Natural killer cell treated with Interleukin-12 subunit alpha and Interleukin-12 subunit beta and Interleukin-15 and Interleukin-18, amount 100 ng/mL, for 72 hours (primary cell): ENCODE results near the gene SLC28A1. TPM values are rescaled to one million over a fixed set of nuclear protein-coding genes. Genes with fewer than 3 reads are reported as not detected.

Source experiments
- ATAC-seq, 2 donors: fragments of 150-1000 bp; cut with Tn5 transposase in 1 of 2; sonication (Bioruptor Pico), chemical (Tn5 transposase) in 1 of 2; 2 replicates each; pipeline ENCODE4 v1.10.0; 2021
- DNase-seq: peaks from one replicate; pipeline ENCODE4 v3.0.0; 2022; ENCODE audit warnings: low spot score
- H3K27ac Mint-ChIP-seq, 2 donors: 1 replicate in 1 of 2; 2 replicates in 1 of 2; pipeline ENCODE4 v1.8.0; 2022; ENCODE audit warnings: mixed read lengths in 2 of 2, mild to moderate bottlenecking in 1 of 2, moderate library complexity in 1 of 2
- H3K27me3 Mint-ChIP-seq, 2 donors: 1 replicate in 1 of 2; 2 replicates in 1 of 2; pipeline ENCODE4 v1.8.0; 2022; ENCODE audit warnings: mixed read lengths in 2 of 2
- H3K36me3 Mint-ChIP-seq: one replicate; pipeline ENCODE4 v1.8.0; 2022; ENCODE audit warnings: mixed read lengths
- H3K4me1 Mint-ChIP-seq, 2 donors: 1 replicate in 1 of 2; 2 replicates in 1 of 2; pipeline ENCODE4 v1.8.0; 2022; ENCODE audit warnings: low read depth in 2 of 2, mixed read lengths in 2 of 2, mild to moderate bottlenecking in 1 of 2
- H3K4me3 Mint-ChIP-seq: one replicate; pipeline ENCODE4 v1.8.0; 2022; ENCODE audit warnings: mixed read lengths
- H3K9me3 Mint-ChIP-seq: 2 replicates; pipeline ENCODE4 v1.8.0; 2022; ENCODE audit warnings: mixed read lengths
- total RNA-seq, 2 donors: library from RNA; stranded (reverse); gene quantifications; one replicate each; pipeline ENCODE4 v1.2.3, GENCODE V29; 2022

The SLC28A1 gene
- total RNA-seq, 2 donors from 2014 or later, result not detected

DNA sequence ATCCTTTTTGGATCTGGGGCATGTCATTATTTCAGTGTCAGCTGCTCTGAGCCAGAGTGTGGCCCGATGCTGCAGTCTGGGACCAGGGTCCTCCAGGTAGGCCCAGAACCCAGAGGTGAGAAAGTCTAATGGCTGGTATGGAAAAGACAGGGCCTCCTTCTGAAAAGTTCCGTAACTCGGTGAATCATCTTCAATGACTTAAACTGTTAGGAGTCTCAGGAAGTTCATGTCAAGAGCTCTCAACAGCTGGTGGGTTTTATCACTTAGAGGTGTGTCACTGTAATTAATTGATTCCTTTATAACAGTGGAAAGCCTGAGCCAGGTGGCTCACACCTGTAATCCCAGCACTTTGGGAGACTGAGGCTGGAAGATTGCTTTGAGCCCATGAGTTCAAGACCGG lies 68.7 kb downstream of the SLC28A1 start:
- H3K36me3 Mint-ChIP-seq, result no peaks in the 10 kb centered on the region
- ATAC-seq (no peak), DNase-seq (no peak)
- no peak overlapping the region for H3K4me3 Mint-ChIP-seq
- peaks cover 16 to 31% of the 10 kb centered on the region in 2 donors for H3K27me3 Mint-ChIP-seq
- H3K9me3 Mint-ChIP-seq, result no peaks in the 10 kb centered on the region
- peaks cover 0 to 4% of the 10 kb centered on the region in 2 donors for H3K4me1 Mint-ChIP-seq
- H3K27ac Mint-ChIP-seq, result no peak overlapping the region

DNA sequence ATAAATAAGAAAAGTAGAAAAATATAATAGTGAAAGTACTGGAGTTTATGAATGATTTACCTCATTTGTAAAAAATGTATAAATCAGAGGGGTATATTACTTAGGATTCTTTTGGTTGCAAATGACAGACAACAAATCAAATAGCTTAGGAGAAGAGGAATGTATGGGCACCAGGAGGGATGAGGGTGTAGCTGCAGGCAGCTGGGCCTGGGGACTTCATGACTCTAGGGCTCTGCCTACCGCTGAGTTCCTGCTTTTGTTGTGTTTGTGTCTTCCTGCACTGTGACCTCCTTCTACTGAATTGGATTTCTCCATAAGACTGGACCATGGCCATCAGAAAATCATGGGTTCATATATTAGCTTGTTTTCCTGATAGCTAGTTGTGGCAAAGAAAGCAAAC lies 69.3 kb downstream of the SLC28A1 start:
- Mint-ChIP-seq H3K27ac (no peak overlapping the region), H3K4me1 (peaks cover 0 to 4% of the 10 kb centered on the region in 2 donors), H3K36me3 (no peaks in the 10 kb centered on the region), H3K27me3 (peaks cover 16 to 29% of the 10 kb centered on the region in 2 donors), H3K4me3 (no peak overlapping the region), H3K9me3 (no peaks in the 10 kb centered on the region)
- DNase-seq (no peak), ATAC-seq (no peak)

DNA sequence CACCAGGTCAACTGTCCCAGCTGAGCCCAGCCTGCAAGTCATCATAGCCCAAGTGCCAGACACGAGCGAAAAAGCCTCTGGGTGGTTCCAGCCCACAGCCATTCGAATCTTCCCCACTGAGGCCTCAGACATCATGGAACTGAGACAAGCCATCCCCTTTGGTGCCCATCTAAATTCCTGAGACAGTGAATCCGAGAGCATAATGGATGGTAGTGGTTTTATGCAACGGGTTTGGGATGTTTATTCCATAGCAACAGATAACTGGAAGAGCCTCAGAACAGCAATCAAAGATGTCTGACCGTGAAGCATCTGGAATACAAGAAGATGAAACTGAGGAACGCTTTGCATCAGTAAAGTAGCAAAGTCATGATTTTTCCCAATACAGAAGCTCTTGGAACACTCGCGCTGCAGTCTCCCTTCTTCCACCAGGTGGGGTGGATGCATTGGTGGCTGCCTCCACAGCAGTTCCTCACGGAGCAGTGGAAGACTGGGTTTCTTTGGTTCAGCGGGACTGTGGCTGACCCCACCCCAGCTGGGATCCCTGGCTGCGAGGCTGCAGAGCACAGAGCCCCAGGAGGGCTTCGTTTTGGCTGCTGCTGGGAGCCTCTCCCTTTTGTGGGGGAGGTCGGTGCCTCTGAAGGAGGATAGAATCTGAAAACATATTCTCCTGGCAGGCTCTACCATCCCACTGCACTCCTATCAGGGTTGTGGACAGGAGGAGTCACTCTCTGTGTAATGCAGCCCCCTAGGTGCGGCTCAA lies 70.8 kb downstream of the SLC28A1 start:
- DNase-seq (no peak), ATAC-seq (no peak)
- H3K4me3 Mint-ChIP-seq, result no peak overlapping the region
- H3K27ac Mint-ChIP-seq, result no peak overlapping the region
- H3K4me1 Mint-ChIP-seq, result peaks cover 4 to 5% of the 10 kb centered on the region in 2 donors
- no peaks in the 10 kb centered on the region for H3K9me3 Mint-ChIP-seq
- H3K27me3 Mint-ChIP-seq, result peaks cover 16 to 30% of the 10 kb centered on the region in 2 donors
- H3K36me3 Mint-ChIP-seq, result no peaks in the 10 kb centered on the region

DNA sequence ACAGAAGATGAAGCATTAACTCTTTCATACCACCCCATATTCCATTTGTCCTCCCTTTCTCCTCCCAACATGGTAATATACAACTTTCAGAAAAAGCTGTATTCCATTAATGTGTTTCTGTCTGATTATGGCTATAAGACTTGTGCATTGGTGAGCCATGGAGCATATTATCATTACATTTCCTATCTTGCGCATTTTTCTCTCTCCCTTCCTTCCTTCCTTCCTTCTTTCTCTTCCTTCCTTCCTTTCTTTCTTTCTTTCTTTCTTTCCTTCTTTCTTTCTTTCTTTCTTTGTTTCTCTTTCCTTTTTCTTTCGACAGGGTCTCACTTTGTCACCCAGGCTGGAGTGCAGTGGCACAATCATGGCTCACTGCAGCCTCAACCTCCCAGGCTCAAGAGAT lies 71.7 kb downstream of the SLC28A1 start:
- Mint-ChIP-seq H3K4me3 (no peak overlapping the region), H3K9me3 (no peaks in the 10 kb centered on the region), H3K27me3 (peaks cover 14 to 30% of the 10 kb centered on the region in 2 donors), H3K4me1 (peaks cover 4 to 5% of the 10 kb centered on the region in 2 donors), H3K36me3 (no peaks in the 10 kb centered on the region), H3K27ac (no peak overlapping the region)
- DNase-seq (no peak), ATAC-seq (no peak)

DNA sequence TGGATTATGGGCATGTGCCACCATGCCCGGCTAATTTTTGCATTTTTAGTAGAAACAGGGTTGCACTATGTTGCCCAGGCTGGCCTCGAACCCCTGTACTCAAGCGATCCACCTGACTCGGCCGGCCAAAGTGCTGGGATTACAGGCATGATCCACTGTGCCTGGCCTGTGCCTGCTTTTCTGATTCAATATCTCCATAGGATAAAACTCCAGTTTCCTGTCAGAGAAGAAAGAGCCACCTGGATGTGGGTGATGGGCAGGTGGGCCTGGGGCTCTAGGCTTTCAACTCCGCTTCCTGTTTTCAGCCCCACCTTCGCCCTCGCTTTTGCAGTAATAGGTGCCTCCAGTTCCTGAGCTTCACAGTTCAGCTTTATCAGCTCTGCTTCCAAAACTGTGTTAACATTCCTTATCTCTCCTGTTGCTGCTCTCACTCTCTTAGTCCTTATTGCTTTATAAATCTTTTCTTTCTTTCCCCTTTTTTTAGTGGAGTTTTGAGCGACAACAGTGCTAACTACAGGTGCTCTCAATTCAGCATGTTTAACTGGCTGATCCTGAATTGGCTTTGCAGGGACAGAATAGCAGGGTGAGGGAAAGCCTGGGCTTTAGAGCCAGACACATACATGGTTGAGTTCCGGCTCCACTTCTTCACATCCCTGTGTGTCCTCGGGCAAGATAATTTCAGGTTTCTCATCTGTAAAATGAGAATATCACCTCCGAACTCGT lies 76.1 kb downstream of the SLC28A1 start:
- Mint-ChIP-seq H3K27ac (no peak overlapping the region), H3K36me3 (no peaks in the 10 kb centered on the region), H3K27me3 (peaks cover 18 to 38% of the 10 kb centered on the region in 2 donors), H3K4me1 (peaks cover 4 to 5% of the 10 kb centered on the region in 2 donors), H3K9me3 (no peaks in the 10 kb centered on the region), H3K4me3 (no peak overlapping the region)
- ATAC-seq (no peak), DNase-seq (no peak)

DNA sequence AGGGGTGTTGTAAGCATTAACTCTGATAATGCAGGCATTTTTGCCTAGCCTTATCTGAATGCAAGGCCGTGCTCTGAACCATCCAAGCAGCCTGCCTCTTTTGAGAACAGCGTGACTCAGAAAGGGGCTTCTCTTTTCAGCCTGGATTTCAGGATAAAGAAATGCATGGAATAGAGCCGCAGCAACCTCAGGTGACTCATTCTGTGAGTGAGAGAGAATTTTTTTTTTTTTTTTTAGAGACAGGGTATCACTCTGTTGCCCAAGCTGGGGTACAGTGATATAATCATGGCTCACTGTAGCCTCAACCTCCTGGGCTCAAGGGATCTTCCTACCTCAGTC lies 76.6 kb downstream of the SLC28A1 start:
- Mint-ChIP-seq H3K36me3 (no peaks in the 10 kb centered on the region), H3K27ac (no peak overlapping the region), H3K4me3 (no peak overlapping the region), H3K9me3 (no peaks in the 10 kb centered on the region), H3K4me1 (peaks cover 1 to 5% of the 10 kb centered on the region in 2 donors), H3K27me3 (peaks cover 13 to 32% of the 10 kb centered on the region in 2 donors)
- no peak for DNase-seq
- no peak for ATAC-seq

DNA sequence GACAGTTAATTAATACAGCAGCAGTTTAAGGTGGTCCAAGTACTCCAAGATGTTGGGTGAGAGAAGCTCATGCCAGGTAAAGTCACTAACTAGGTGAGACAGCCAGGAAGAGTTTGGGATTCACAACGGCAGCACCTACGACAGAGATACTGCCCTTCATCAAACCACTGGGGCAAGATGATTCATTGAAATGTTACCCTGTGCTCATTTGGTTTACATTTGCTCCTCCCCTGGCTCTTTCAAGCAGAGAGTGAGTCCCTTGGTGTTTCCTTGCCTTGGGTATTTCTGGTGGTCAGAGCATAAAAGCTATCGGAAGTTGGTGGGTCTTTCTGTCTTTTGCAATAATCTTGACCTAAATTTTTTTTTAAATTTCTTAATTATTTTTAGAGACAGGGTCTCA lies 77.2 kb downstream of the SLC28A1 start:
- Mint-ChIP-seq H3K9me3 (no peaks in the 10 kb centered on the region), H3K27ac (no peak overlapping the region), H3K4me1 (peaks cover 0 to 5% of the 10 kb centered on the region in 2 donors), H3K4me3 (no peak overlapping the region), H3K27me3 (peaks cover 9 to 27% of the 10 kb centered on the region in 2 donors), H3K36me3 (no peaks in the 10 kb centered on the region)
- no peak for DNase-seq
- ATAC-seq, result no peak

DNA sequence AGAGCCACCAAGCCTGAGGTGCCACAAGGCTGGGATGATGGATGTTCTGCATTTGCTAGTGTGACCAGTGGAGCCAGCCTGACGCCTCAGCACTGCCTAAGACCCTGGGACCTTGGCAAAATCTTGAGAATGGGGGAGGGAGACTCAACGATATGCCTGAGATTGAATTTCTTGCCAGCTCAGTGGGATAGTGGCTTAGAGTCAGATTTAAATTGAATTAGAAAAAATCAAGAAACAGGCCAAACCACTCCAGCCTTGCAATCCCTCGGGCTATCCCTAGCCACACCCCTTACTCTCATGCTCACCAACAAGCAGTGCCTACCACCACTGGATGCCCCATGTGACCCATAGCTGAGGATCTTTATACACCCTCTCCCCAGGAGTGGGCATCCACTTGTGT lies 78.5 kb downstream of the SLC28A1 start:
- DNase-seq (no peak), ATAC-seq (no peak)
- no peaks in the 10 kb centered on the region for H3K9me3 Mint-ChIP-seq
- H3K4me3 Mint-ChIP-seq, result no peak overlapping the region
- H3K27ac Mint-ChIP-seq, result no peak overlapping the region
- peaks cover 6 to 18% of the 10 kb centered on the region in 2 donors for H3K27me3 Mint-ChIP-seq
- H3K4me1 Mint-ChIP-seq, result peaks cover 0 to 5% of the 10 kb centered on the region in 2 donors
- H3K36me3 Mint-ChIP-seq, result no peaks in the 10 kb centered on the region

DNA sequence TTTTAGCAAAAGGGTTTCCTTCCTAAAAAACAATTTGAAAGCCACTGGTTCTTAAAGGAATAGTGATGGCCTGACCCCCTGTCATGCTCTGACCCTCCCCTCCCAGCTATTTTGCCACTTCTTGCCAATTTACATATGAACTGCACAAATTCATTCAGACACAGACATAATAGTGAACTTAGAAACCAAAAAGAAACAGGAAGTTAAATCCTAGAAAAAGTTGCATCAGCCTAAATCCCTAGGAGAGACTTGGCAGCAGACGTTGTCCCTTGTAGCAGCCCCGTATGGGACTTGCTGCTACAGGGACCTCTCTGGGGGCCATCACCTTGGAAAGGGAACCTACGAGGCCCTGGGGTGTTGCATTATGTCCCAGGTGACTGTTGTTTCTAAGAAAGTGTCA lies 82.9 kb downstream of the SLC28A1 start:
- DNase-seq (no peak), ATAC-seq (no peak)
- peaks cover 7 to 8% of the 10 kb centered on the region in 2 donors for H3K27me3 Mint-ChIP-seq
- no peak overlapping the region for H3K27ac Mint-ChIP-seq
- no peaks in the 10 kb centered on the region for H3K36me3 Mint-ChIP-seq
- H3K9me3 Mint-ChIP-seq, result no peaks in the 10 kb centered on the region
- no peaks in the 10 kb centered on the region for H3K4me1 Mint-ChIP-seq
- no peak overlapping the region for H3K4me3 Mint-ChIP-seq

DNA sequence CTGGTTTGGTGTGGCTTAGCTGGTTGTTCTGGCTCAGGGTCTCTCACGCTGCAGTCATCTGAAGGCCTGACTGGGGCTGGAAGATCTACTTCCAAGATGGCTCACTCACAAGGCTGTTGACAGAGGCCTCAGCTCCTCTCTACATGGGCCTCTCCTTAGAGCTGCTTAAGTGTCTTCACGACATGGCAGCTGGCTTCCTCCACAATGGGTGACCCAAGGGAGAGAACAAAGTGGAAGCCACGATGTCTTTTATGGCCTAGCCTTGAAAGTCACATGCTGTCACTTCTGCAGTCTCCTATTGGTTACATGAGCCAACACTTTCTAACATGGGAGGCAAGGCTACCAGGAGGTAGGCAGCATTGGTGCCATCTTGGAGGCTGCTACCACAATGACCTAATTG lies 83.8 kb downstream of the SLC28A1 start:
- no peak for DNase-seq
- no peak overlapping the region for H3K4me3 Mint-ChIP-seq
- H3K4me1 Mint-ChIP-seq, result no peaks in the 10 kb centered on the region
- H3K27me3 Mint-ChIP-seq, result peaks cover 6 to 8% of the 10 kb centered on the region in 2 donors
- no peaks in the 10 kb centered on the region for H3K36me3 Mint-ChIP-seq
- H3K27ac Mint-ChIP-seq, result no peak overlapping the region
- H3K9me3 Mint-ChIP-seq, result no peaks in the 10 kb centered on the region
- ATAC-seq, result no peak

DNA sequence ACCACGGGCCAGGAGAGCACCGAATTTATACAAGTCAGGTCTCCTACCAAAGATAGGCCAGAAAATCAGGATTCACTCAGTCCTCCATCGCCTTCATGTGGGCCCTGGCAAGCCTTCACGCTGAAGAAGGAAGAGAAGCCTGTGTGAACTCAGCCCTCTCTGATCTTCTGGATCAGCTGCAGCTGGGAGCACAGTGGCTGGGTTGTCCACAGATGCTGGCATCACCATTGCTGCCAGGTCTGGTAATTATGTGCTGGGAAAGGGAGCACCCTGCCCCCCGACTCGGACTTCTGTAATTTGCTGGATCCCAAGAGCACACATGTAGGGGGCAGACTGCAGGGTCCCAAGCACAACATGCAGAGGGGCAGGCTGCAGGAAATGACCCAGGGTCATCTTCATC lies 84.8 kb downstream of the SLC28A1 start:
- no peak for ATAC-seq
- Mint-ChIP-seq H3K4me3 (no peak overlapping the region), H3K36me3 (no peaks in the 10 kb centered on the region), H3K27ac (no peak overlapping the region), H3K4me1 (no peaks in the 10 kb centered on the region), H3K27me3 (peaks cover under 1 to 2% of the 10 kb centered on the region in 2 donors), H3K9me3 (no peaks in the 10 kb centered on the region)
- DNase-seq, result no peak

DNA sequence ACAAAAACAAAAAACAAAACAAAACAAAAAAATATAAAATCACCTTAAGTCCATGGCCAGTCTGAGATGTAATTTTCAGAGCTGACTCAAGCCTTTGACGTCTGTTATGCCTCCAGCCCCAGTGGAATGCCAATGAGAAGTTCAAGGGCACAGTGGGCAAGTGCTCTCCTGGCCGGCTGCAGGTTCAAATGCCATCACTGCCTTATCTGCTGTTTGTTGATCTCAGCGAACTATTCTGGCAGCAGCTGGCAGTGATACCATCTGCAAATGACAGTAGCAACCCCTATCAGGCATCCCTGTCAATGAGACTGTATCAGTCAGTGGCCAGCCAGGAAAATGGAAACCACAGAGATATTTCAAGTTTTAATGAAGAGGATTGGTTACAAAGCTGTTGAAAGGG lies 86.4 kb downstream of the SLC28A1 start:
- DNase-seq (no peak), ATAC-seq (no peak)
- no peaks in the 10 kb centered on the region for H3K36me3 Mint-ChIP-seq
- H3K9me3 Mint-ChIP-seq, result no peaks in the 10 kb centered on the region
- no peak overlapping the region for H3K4me3 Mint-ChIP-seq
- peaks cover 0 to 2% of the 10 kb centered on the region in 2 donors for H3K27me3 Mint-ChIP-seq
- H3K4me1 Mint-ChIP-seq, result no peaks in the 10 kb centered on the region
- H3K27ac Mint-ChIP-seq, result no peak overlapping the region

DNA sequence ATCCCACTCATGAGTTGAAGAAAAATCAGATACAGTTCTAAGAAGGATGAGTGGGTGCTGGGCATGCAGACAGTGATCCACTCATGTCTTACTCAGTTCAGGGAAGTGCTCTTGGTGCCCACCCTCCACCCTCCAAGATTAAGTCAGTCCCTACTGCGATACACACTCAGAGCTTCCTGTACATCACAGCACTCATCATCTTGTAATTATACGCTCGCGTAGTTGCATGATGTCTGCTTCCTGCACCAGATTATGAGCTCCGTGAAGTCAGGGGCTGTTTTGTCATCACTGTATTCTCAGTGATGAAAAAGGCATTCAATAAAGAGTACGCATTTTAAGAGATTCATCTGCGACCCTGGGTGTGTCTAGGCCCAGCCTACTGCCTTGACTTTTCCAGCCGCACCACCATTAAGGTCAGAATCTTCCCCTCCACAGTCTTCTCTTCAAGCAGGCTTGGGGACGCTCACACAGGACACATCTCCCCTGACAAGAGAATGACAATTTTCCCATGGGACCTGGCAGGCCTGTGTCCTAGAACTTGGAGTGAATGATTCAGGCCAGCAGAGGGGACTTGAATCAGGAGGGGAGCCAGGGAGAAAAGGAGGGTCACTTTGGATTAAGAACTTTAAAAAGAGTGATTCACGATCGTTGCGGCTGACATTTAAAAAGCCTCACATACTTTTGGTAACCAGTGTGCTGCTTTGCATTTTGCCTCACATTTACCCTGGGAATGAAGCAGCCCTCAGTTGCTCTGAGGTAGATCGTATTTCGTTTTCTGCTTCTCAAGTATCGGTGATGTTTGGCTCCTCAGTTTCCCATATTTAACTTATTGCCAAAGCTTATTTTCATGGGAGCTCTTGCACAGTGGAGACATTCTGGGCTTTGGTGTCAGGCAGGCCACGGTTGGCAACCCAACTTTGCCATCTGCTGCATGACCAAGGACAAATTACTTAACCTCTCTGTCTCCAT lies 89.3 kb downstream of the SLC28A1 start:
- DNase-seq, result no peak
- Mint-ChIP-seq H3K27me3 (peaks cover 0 to 5% of the 10 kb centered on the region in 2 donors), H3K9me3 (no peaks in the 10 kb centered on the region)

More for the DNA sequence above, 89.3 kb downstream of the SLC28A1 start:
- ATAC-seq, result no peak
- H3K4me1 Mint-ChIP-seq, result peaks cover 0 to 3% of the 10 kb centered on the region in 2 donors
- no peaks in the 10 kb centered on the region for H3K36me3 Mint-ChIP-seq
- no peak overlapping the region for H3K27ac Mint-ChIP-seq
- no peak overlapping the region for H3K4me3 Mint-ChIP-seq
